GM19193 (cell line): ENCODE results near the gene PHLDA2.

Source experiments
- POLR2A ChIP-seq: IDR thresholded peaks from 4 replicates; pipeline ENCODE4 v1.6.1; 2011; ENCODE audit not compliant: insufficient read depth, insufficient read length; ENCODE audit errors: extremely low read depth

The PHLDA2 gene

GRCh38 chr11:2924821-2925675 is 4.2 kb downstream of the PHLDA2 start:
- TF ChIP-seq POLR2A = no peak

- TF ChIP-seq POLR2A = no peak
These were observed 4.8 kb downstream of the PHLDA2 start for GRCh38 chr11:2924381-2924780.

- no peak for TF ChIP-seq POLR2A
These were observed 5.5 kb downstream of the PHLDA2 start for GRCh38 chr11:2923446-2924375.

DNA sequence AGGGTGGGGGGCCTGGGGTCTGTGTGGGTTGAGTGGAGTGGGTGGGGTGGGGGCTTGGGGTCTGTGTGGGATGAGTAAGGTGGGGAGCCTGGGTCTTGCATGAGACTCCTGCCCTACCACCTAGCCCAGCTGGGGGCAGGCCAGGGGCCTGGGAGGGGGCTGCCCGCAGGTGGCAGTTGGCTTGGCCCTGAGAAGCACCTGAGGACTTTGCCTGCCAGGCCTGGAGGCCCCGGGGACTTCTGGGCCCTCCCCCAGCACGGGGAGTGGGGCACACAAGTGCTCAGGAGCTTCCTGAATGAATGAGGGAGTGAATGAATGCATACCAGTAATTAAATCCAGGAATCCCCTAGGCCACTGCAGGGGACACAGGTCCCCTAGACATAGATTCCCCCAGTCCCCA is 6.6 kb downstream of the PHLDA2 start:
- TF ChIP-seq POLR2A = no peak

GRCh38 chr11:2921742-2922493 is 7.3 kb downstream of the PHLDA2 start:
- no peak for TF ChIP-seq POLR2A

DNA sequence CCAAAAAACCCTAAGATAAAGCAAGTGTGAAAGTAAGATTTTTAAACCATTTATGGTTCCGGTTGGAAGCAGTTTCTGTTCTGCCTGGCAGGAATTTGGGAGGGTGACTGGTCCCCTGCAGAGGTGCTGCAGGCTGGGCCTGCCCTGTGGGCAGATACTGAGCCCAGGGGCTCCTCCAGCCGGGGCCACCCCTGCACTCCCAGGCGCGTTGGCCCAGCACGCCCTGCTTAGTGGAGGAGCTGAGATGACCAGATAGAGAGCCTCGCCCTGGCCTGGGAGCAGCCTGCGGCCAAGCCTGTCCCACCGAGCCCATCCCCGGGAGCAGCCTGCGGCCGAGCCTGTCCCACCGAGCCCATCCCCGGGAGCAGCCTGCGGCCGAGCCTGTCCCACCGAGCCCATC is 8.0 kb downstream of the PHLDA2 start:
- no peak for TF ChIP-seq POLR2A

- no peak for TF ChIP-seq POLR2A
These were observed 8.9 kb downstream of the PHLDA2 start for GRCh38 chr11:2920343-2920742.

DNA sequence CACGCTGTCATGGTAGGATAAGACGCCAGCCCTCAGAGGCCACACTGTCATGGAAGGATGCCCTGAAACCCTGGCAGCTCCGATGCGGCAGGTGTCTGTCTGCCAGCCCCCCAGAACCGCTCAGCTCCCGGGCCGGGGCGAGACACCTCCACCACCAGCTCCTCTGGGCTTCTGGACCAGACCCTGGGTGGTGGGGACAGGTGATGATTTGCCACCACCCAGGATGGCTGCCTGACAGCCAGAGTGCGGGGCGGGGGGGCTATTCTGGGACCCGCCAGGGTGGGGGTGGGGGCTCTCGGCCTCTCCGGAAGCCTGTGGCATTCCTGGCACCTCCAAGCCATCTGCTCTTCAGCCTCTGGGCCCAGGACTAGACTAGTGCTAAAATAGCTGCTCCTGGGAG is 9.4 kb downstream of the PHLDA2 start:
- TF ChIP-seq POLR2A = no peak

GRCh38 chr11:2919188-2919587 is 10.0 kb downstream of the PHLDA2 start:
- no peak for TF ChIP-seq POLR2A

DNA sequence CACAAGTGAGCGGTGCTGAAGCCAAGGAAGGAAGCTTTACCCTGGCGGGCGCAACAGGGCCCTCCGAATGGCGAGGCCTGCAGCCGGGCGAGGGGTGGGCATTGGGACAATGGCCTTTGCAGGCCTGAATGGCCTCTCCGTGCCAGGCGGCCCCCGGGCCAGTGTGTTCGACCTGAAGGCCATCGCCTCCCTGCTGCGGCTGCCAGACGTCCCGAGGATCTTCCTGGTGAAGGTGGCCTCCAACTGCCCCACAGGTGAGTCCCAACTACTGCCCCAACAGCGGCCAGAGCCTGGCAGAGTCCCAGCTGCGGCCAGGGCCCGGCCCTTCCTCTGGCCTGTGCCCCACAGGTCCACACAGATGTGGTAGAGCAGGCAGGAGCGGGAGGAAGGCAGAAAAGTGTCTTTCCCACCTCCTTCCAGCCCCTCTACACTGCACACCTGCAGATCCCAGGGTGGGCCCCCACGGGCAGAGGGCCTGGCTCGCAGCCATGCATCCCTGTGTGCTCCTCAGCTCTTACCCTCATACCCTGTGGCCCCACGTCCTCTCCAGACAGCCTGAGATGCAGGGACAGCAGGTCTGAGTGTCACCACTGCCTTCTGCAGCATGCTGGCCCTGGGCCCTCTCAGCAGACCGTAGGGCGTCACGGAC is 11.3 kb downstream of the PHLDA2 start:
- no peak for TF ChIP-seq POLR2A

DNA sequence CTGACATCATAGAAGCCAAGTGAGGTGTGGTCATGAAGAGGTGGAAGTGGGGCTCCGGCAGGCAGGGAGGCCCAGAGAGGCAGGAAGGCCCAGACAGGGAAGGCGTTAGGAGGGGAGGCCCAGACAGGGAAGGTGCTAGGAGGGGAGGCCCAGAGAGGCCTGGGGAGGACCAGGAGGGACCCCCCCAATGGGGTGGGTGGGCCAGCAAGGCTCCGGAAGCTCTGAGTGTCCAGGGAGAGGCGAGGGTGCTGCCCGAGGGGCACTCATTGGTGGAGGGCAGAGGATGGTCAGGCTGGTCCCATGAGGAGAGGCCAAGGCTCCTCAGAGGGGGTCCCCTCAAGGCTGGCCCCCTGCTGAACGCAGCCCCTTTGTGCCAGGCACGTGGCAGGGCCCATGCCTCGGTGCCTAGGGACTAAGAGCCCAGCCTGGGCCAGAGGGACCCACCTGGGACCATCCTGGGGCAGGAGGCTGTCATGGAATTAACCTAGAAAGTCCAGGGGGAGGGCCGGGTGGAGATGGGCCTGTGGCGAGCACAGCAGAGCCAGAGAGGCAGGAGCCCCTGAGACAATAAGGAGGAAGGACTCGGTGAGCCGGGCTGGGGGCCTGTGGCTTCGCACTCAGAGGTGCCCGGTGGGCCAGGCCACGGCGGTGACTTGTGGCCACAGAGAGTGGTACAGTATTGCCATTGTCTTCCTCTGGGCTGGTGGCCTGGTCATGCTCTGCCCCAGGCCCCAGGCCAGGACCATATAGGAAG is 12.2 kb downstream of the PHLDA2 start:
- TF ChIP-seq POLR2A = no peak

DNA sequence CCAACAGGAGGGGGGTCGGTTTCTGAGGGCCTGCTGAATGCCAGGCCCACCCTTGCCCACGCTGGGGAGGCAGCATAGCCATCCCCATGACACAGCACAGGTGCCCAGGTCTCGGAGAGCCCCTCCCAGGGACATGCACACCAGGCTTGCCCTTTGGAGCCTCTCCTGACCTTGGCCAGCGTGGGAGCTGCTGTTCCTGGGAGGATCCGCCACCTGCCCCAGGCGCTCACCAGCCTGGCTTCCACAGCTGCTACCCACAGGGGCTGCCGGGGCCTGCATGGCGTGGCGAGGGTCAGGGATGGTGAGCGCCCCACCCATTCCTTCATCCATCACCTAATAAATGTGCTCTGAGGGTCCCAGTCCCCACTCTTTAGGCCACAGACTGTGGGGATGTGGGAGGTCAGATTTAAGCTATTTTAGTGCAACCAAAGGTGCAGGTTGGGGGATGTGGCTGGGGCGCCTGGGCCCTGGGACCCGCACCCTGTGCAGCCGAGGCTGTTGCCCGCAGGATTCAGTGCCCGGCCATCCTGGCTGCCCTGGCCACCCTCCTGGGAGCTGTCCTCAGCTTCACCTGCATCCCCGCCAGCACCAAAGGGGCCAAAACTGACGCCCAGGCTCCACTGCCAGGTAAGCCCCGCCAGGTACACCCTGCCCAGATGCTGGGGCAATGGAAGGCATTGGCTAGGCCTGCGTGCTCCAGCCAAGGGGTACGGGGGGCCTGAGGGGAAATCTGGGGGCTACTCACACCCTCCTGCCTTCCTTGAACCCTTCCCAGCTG is 12.9 kb downstream of the PHLDA2 start:
- TF ChIP-seq POLR2A = no peak

DNA sequence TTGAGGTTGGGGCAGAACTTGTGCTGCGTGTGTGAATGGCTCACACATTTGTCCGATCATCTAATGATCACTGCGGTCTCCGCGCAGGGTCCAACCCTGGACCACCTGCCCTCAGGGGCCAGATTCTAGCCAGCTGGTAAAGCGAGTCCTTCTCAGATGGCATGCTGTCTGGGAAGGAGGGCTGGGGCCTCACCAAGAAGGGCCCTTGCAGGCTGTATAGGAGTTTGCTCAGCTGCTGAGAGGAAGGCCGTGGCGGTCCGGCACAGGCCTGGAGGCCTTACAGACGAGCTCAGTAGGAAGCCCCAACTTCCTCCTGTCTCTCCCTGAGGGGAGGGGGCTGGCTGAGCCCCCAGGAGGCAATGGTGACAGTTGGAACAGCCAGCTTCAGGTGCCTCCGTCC is 13.7 kb downstream of the PHLDA2 start:
- no peak for TF ChIP-seq POLR2A
